HPDE6-E6E7 (cell line): ENCODE results near the gene VSIG10L2.
"Not testable (repeated sequence)": the region's sequence is repeated elsewhere in the genome, so short reads cannot be mapped to it uniquely, and the experiment has no call there.

ENCODE experiments used
- DNase-seq: peaks from one replicate; pipeline ENCODE4 v3.0.0; 2011; ENCODE audit warnings: missing footprints; ENCODE audit errors: extremely low spot score

VSIG10L2 gene

DNA sequence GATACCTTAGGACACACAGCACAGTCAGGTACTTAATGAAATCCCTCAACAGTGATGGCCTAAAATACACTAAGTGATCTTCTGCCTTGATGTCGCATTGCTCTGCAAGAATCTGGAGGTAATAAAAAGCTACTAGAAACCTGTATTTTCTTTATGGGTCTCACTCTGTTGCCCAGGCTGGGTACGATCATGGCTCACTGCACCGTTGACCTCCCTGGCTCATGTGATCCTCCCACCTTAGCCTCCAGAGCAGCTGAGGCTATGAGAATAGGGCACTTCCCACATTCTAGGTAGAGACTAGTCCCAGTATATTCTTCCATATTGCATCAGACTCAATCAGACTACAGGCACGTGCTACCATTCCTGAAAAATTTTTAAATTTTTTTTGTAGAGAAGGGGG lies 21.7 kb downstream of the VSIG10L2 start:
- no peak for DNase-seq

DNA sequence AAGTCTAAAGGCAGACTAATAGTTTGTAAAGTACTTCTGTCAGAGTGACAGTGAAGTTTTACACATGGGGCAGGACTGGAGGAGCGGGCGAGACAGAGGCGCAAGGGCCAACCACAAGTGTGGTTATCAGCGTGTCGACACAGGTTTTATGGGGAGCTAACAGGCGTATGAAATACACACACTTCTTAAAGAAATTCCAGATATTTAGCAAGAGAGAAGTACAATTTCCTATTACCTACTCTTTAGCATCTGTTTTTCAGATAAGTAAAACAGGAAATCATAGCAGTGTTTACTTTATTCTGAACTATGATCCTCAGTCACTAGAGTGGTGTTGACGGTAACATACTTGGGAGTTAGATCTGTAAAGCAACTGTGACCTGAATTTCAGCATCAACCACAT lies 22.5 kb downstream of the VSIG10L2 start:
- DNase-seq, result peak; percentile 22

DNA sequence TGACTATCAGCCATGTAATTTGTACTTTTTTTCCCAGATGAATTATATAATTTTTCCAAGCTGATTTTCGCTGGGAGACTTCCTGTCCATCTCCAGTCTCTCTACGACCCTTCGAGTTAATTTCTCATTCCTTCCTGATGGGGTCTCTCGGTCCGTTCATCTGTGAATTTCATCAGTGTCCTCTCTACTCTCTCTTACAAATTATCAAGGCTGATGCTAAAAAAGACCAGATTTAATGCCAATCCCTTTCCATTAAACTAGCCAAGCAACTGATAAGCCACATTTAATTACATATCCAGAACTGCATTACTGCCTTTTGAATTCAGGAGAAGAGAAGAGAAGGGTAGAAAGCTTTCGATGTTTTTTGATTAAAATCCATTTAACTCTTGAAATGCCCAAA lies 25.8 kb downstream of the VSIG10L2 start:
- DNase-seq, result no peak

DNA sequence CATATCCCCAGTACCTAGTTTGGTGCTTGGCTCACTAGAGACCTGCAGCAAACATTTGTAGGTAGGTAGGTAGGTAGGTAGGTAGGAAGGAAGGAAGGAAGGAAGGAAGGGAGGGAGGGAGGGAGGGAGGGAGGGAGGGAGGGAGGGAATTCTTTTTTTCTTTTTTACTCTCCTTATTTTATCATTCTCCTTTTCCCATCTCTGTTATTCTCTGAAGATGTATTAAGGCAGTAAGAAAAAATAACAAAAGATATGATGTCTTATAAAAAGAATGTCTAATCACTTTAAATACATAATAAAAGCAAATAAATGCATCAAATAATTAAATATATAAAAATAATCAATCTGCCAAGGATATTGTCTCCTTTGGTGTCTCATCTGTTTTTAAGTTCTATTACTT lies 28.4 kb downstream of the VSIG10L2 start:
- no peak for DNase-seq

DNA sequence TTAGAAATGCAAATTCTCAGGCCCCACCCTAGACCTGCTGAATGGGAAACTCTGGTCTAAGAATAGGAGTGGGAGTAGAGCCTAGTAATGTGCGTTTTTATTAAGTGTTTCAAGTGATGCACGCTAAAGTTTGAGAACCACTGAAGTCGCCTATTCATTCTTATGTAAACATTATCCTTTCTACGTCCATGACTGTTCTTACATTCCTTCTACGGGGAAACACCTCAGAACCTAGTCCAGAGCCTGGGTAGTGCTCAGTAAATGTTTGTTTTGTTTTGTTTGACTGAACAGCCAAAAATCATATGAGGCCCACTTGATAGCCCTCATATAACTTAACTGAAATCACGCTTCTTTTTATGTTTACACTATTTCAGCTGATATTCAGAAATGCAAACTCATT lies 29.8 kb downstream of the VSIG10L2 start:
- DNase-seq, result no peak

DNA sequence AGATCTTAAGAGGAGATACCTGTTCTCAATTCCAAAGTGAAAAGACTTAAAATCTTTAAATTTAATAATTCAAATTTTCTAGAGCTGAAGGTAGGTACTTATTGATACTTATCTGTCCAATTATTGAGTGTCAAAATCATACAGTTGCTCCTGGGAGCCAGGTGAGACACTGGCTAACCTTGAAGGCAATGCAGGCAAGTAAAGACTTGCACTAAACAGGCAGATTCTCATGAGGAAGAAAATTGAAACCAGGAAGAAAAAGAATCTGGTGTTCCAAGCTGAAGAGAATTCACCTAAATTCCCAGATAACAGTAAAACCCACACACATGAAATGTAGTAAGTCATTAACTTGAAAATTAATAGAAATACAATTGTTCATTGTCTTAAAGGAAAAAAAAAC lies 30.3 kb downstream of the VSIG10L2 start:
- DNase-seq, result peak; percentile 47

DNA sequence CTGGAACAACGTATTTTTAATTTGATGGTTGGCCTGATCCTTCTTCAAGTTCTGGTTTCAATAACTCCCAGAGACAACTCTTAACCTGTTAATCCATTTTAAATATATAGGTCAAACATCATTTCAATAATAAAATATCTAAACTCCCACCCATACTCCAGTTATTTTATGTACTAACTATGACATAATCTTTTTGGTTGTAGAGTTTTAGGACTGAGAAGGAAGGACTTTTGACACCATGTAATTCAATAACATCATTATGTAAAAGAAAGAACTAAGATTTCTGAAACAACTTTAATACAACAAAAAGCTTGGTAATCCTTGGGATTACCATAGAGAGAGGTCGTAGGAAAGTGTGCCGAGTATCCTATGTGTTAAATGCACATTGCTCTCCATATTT lies 31.5 kb downstream of the VSIG10L2 start:
- DNase-seq, result no peak

DNA sequence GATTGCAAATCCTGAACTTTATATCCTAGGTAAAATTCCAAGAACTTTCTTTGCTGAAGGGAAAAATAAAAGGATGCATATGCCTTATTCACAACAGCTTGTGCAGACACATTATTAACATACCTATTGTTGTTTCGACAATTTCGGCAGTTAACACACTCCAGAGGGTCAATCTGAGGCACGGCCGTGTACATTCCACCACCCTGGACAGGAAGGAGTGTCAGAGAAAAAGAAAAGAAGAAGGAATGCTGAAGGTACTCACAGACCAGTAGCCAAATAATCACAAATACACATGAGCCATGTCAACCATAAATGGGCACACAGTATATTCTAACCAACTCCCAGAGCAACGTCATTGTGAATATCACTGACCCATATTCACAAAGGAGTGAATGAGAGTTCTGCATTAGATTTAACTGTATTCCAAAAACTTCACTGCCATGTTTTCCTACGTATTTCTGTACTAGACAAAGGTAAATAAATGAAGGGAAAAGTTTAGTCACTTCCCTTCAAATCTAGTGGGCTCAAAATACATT lies 32.4 kb downstream of the VSIG10L2 start:
- no peak for DNase-seq

DNA sequence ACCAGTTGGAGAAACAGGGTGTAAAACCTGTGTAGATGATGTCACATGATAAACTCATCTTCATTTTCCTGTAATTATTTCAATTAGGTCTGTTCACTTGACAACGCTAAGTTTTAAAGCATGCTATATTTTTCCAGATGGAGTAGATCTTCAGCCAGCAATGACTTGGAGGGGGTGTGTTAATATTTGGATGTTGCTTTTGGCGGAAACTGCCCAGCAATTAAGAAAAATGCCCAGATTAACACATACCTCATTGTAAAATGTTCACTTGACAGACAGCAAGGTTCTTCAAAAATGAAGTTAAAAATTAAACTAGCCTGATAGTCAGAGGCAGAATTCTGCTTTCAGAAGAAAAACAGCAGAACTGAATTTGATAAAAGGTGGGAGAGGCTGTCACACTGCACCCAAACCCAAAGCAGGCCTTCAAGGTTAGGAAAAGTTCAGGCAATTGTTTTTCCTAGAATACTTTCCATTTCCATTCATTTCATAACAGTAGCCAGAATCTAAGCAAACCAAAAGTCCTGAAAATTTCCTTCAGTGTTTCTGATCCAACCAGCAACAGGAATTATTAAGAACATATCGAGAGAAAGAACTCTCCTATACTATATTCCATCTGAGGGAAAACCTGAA lies 33.0 kb downstream of the VSIG10L2 start:
- no peak for DNase-seq

DNA sequence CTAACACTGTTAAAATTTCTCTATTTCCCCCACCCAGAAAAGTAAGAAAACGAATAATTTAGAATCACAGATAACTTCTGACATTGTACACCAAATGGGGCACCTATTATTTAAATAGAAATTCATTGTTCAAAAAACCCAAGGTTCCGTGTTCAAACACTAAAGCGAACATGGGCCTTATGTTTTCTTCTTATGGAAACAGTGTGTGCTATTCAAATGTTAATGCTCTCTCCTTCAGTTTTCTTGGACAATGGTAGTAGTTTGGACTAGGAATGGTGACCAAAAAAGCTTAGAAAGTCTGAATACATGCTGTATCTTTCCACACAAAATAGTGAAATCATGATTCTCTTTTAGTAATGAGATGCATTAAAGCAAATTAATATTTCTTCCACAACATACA lies 33.7 kb downstream of the VSIG10L2 start:
- no peak for DNase-seq

DNA sequence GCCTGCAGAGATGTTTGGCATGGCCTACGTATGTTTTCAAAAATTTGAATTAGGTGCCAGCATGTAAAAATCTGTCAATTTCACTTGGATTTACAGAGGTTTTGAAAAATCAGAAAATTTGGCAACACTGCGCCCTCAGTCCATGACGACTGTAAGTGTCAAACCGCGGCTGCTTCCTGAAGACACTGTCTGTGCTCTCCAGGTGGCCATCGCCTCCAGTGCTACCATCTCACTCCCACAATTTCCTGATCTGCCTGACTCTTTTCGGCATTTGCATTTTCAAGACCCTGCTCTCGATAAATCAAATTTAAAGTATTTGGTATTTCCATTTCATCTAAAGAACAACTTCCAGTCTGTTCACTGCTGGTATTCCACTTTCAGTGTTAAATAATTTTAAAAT lies 34.6 kb downstream of the VSIG10L2 start:
- DNase-seq, result no peak

DNA sequence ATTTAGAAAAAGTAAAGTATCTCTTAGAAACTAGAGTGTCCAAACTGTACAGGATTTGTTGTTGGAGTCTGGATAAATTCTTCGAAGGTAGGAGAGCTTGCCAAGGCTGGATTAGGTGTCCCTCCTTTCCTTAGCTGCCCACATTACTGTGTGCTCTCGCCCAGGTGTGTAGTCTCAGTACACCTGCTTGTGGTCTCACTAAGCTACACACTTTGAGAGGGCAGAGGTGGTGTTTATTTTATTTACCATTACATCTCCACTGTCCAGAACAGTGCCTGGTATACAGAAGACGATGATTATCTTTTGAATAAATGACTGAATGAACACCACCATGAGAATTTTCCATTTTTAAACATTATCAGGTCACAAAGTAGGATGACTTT lies 36.5 kb downstream of the VSIG10L2 start:
- no peak for DNase-seq

DNA sequence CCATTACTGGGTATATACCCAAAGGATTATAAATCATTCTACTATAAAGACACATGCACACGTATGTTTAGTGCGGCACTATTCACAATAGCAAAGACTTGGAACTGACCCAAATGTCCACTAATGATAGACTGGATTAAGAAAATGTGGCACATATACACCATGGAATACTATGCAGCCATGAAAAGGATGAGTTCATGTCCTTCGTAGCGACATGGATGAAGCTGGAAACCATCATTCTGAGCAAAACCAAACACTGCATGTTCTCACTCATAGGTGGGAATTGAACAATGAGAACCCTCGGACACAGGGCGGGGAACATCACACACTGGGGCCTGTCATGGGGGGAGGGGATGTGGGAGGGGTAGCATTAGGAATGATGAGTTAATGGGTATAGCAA lies 40.1 kb downstream of the VSIG10L2 start:
- not testable (repeated sequence) for DNase-seq

DNA sequence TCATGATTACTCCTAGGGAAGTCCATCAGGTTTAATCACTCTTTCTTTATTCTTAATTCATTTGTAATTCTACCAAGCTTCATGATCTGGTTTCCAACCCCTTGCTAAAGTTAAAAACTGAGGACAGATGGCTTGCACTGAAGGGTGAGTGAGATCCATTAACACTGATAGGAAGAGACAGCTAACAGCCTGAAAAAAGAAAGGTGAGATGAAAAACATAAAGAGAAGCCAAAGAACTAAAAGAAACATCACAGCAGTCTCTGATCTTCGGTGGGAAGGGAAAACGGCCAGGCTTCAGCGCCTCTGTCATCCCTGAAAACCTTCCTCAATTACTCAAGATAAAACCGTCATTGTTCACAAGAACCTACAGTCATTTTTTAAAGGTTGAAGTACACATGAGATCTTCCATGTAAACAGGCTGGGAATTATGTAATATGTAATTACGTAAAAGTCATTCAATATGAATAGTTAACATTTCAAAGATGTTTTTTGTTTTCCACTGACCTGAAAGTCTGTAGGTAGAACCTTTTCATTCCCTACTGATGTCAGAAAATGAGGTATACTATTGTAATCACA lies 41.3 kb downstream of the VSIG10L2 start:
- DNase-seq, result no peak

DNA sequence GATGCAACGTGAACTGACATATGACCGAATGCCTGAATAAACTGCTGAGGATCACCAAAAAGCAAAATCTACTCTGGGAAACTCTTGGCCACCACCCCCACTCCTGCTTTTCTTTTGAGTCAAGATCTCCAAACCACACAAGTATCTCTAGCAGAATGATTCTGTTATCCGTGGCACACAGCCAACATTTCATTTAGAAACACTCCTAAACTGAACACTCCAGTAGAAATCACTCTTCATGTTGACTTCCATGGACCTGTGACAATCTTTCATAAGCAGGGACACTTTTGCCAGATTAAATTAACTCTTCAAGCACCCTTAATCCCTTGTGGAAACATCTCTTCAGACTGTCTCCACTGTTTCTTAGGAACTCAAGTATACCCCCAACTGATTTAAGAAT lies 44.4 kb downstream of the VSIG10L2 start:
- DNase-seq, result no peak

DNA sequence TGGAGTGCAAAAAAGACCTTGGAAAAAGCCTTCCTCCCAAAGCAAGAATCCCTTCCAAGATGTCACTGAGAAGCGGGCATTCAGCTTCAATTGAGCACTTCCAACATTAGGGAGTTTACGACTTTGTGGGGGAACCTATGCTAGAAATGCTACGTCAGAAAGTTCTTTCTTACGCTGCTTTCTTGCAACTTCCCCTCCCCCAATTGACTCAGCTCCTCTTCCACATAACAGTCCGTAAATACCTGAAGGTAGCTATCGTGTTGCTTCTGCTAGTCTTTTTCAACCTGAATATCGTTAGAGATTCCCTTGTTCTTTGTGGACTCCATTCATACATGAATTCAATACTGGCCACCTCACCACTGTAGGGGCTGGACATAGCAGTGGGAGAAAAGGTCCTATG lies 47.0 kb downstream of the VSIG10L2 start:
- DNase-seq, result no peak

DNA sequence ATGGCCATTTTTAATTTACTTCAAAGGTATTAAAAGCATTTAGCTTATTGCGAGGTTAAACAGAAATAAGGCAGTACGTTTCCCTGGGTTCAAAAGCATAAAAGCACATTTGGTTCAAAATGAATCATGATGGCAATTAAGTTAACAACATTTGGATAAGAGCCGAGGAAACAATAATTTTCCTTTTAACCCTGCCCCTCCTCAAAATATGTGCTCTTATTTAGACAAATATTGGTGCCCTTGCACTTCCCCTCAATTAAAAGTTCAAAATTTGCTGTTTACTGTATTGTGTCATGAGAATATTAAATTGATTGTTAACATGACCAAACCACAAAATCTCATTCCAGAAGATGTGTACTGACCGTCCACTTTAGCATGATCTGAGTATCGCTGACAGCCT lies 48.7 kb downstream of the VSIG10L2 start:
- no peak for DNase-seq

DNA sequence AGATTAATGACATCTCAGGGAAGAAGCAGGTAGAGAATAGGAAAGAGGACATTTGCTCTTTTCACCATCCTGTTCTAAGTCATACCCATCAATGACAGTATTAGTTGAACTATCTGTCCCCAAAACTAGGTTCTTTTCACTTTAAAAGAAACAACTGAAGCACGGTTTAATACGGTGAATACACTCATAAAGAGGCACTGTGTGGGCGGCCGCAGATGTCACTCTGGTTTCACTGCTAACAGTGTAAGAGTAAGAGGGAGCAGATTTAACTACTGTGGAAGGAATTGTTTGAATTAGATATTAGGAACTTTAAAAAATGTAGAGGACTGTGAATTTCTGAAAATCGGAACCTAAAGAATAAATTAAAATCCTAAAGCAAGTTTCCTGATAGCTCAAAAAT lies 49.5 kb downstream of the VSIG10L2 start:
- DNase-seq, result no peak

DNA sequence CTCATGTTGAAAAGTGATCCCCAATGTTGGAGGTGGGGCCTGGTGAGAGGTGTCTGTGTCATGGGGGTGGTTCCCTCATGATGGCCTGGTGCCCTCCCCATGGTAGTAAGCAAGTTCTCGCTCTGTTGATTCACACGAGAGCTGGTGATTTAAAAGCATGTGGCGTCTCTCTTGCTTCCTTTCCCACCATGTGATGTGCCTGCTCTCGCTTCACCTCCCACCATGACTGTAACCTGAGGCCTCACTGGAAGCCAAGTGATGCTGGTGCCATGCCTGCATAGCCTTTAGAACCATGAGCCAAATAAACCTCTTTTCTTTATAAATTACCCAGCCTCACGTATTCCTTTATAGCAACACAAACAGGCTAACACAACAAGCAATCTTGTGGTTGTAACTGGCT lies 52.4 kb downstream of the VSIG10L2 start:
- DNase-seq, result no peak

DNA sequence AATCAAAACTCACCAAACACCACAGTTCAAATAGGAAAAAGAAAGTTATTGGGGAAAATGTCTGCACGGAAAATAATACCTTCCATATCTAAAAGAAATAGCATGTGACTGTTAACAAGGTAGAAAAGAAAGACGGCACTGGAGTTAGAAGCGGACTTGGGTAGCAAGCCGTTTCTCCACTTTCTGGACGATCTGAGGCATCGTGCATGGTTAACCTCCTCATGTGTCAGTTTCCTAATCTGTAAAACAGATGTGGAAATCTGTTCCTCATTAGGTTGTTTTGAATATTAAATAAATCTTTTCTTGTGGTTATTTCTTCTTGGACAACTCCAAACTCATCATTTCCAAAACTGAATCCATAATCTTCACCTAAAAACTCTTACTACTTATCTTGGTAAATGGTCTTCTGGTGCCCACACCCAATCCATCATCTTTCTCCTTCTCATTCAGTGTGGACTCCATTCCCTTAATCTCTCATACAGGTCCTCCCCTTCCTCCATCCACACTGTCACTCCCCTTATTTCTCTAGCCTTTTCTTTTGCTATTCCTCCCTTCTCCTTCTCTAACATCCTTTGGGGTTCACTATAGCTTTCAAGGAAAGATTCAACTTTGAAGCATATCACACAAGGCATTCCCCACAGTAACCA lies 53.5 kb downstream of the VSIG10L2 start:
- DNase-seq, result no peak

DNA sequence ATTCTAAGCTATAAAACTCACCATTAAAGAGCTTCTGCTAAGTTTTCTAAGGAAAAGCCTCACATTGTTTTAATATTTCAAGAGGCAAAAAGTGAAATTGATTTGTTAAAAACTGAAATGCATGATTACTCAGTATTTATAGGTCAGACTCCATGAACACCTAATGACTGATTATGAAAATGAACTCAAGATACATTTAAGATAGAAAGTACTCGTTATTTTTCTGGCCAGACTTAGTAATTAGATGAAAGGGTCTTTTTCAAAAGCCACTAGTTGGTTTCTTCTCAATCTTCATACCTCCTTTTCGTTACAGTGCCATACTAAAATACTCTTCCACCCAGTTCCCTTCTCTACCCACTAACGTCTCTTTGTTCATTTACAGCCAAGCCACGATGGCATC lies 56.3 kb downstream of the VSIG10L2 start:
- no peak for DNase-seq
